RWPE1 (cell line): ENCODE results near the gene ZCCHC14.
A peak's percentile ranks its signal among the peaks of the same experiment; 100 is the strongest.
"Not testable (repeated sequence)": the region's sequence is repeated elsewhere in the genome, so short reads cannot be mapped to it uniquely, and the experiment has no call there.

ENCODE experiments used
- CTCF ChIA-PET: fragments of 350-600 bp; sonication (Branson Sonifier 250); formaldehyde crosslinking; extraction: SDS; loops from one replicate; lab custom pipeline; 2021; lab: Yijun Ruan, JAX
- POLR2A ChIA-PET: fragments of 400-600 bp; formaldehyde crosslinking; extraction: SDS; loops from one replicate; lab custom pipeline; 2020; ENCODE audit warnings: antibody characterized with exemption; ENCODE audit not compliant: low non-redundant PET; lab: Yijun Ruan, JAX
- DNase-seq: peaks from one replicate; pipeline ENCODE4 v3.0.0; 2012; ENCODE audit warnings: low spot score
- H3K27ac ChIP-seq: fragments of 450-650 bp; 2 replicates; pipeline ENCODE4 v1.5.1; 2017
- TF ChIP-seq, protein P1 (sequence below): fragments of 450-650 bp; conservative IDR thresholded peaks from 2 replicates; pipeline ENCODE4 v1.5.1; 2017; ENCODE audit warnings: low read depth, mild to moderate bottlenecking

Gene ZCCHC14

GRCh38 chr16:87489434-87490045 is 3.3 kb downstream of the ZCCHC14 start:
- CTCF ChIA-PET, result interaction anchor here (1.0 kb wide), 1 partner anchor 81 kb away, joined by 4 read pairs; no protein-coding TSS in a partner anchor
- TF ChIP-seq, protein P1, sequence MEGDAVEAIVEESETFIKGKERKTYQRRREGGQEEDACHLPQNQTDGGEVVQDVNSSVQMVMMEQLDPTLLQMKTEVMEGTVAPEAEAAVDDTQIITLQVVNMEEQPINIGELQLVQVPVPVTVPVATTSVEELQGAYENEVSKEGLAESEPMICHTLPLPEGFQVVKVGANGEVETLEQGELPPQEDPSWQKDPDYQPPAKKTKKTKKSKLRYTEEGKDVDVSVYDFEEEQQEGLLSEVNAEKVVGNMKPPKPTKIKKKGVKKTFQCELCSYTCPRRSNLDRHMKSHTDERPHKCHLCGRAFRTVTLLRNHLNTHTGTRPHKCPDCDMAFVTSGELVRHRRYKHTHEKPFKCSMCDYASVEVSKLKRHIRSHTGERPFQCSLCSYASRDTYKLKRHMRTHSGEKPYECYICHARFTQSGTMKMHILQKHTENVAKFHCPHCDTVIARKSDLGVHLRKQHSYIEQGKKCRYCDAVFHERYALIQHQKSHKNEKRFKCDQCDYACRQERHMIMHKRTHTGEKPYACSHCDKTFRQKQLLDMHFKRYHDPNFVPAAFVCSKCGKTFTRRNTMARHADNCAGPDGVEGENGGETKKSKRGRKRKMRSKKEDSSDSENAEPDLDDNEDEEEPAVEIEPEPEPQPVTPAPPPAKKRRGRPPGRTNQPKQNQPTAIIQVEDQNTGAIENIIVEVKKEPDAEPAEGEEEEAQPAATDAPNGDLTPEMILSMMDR, result no peak
- POLR2A ChIA-PET, result no interaction called here

GRCh38 chr16:87488960-87489359 is 3.9 kb downstream of the ZCCHC14 start:
- H3K27ac ChIP-seq, POLR2A ChIA-PET, CTCF ChIA-PET, DNase-seq: not testable (repeated sequence)

More at GRCh38 chr16:87489434-87490045, 3.3 kb downstream of the ZCCHC14 start:
- H3K27ac ChIP-seq, result no peak overlapping the region
- DNase-seq, result no peak

DNA sequence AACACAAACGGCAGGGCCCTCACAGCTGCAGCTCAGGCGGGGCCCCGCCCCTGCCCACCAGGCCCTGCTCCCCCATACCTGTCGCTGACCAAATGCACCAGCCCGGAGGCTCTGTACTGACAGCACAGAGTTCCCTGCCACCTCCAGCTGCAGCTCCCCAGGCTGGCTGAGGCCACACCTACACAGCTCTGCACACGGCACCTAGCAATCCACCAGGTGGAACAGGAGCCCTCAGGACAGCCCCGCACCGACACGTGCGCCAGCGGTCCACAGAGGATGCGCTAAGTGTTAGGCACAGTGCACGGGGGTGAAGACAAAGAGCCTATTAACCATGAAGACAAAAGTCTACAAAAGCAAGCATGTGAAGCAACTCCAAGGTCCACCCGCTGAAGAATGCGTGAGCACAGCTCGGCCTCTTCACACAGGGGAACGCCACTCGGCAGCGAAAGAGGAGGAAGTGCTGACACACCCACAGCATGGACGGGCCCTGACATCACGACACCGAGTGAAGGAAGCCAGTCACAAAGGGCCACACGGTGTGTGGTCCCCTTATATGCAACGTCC is 5.4 kb downstream of the ZCCHC14 start:
- peak overlapping the region; percentile 68 for H3K27ac ChIP-seq
- TF ChIP-seq, protein P1, result no peak
- peak; percentile 56 for DNase-seq
- ChIA-PET POLR2A (no interaction called here), CTCF (interaction anchor here (0.7 to 1.6 kb wide), 2 partner anchors 26 to 149 kb away, joined by 3 to 6 read pairs; no protein-coding TSS in a partner anchor)

GRCh38 chr16:87486713-87487247 is 6.0 kb downstream of the ZCCHC14 start:
- ChIA-PET CTCF (interaction anchor here (0.6 to 1.6 kb wide), 3 partner anchors 25 to 184 kb away, joined by 3 to 6 read pairs (median 3); no protein-coding TSS in a partner anchor), POLR2A (no interaction called here)
- TF ChIP-seq, protein P1, result no peak
- DNase-seq, result no peak
- H3K27ac ChIP-seq, result peak overlapping the region; percentile 68; the same call in 1 of the 2 replicates

DNA sequence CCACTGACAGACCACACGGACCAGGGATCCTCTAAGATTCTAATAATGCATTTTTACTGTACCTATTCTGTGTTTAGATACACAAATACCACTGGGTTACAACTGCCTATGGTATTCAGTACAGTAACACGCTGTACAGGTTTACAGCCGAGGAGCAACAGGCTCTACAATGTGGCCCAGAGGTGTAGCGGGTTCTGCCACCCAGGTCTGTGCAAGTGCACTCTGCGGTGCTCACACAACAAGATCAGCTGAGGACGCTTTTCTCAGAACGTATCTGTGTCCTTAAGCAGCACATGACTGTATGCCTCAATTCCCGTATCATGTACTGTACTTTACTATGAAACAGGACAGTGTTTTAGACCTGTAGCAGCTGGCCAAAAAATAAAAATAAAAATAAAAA is 6.5 kb downstream of the ZCCHC14 start:
- TF ChIP-seq, protein P1, result no peak
- ChIA-PET CTCF (interaction anchor here (0.6 to 1.6 kb wide), 2 partner anchors 25 to 185 kb away, joined by 3 to 6 read pairs; no protein-coding TSS in a partner anchor), POLR2A (no interaction called here)
- no peak overlapping the region for H3K27ac ChIP-seq
- no peak for DNase-seq

- POLR2A ChIA-PET, DNase-seq, CTCF ChIA-PET, H3K27ac ChIP-seq: not testable (repeated sequence)
These were observed 7.0 kb downstream of the ZCCHC14 start for GRCh38 chr16:87485792-87486191.

GRCh38 chr16:87484487-87485331 is 8.1 kb downstream of the ZCCHC14 start:
- TF ChIP-seq, protein P1, result no peak
- ChIA-PET CTCF (no interaction called here), POLR2A (no interaction called here)

More at GRCh38 chr16:87484487-87485331, 8.1 kb downstream of the ZCCHC14 start:
- H3K27ac ChIP-seq, result peak overlapping the region; percentile 65
- no peak for DNase-seq
